ENCODE measurements around the gene TYROBP.
"Not testable (repeated sequence)": the region's sequence is repeated elsewhere in the genome, so short reads cannot be mapped to it uniquely, and the experiment has no call there.

TYROBP gene

GRCh38 chr19:35908010-35908441 is at the start of gene TYROBP:
Gene TYROBP (minus strand): TSS chr19:35908295. CDS start chr19:35908228, 67 bp downstream.
- DNase-seq (ENCODE audit: low read depth, low spot score), result no peak

DNA sequence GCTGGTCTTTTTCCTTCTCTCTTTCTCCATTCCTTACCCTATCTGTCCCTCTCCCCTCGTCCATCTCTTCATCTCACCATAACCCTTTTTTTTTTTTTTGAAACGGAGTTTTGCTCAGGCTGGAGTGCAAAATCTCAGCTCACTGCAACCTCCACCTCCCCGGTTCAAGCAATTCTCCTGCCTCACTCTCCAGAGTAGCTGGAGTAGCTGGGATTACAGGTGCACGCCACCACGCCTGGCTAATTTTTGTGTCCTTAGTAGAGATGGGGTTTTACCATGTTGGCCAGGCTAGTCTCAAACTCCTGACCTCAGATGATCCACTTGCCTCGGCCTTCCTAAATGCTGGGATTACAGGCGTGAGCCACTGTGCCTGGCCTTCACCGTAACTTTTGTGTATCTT is 49.3 kb upstream of the TYROBP start:
- not testable (repeated sequence) for DNase-seq (ENCODE audit: low read depth, low spot score)

DNA sequence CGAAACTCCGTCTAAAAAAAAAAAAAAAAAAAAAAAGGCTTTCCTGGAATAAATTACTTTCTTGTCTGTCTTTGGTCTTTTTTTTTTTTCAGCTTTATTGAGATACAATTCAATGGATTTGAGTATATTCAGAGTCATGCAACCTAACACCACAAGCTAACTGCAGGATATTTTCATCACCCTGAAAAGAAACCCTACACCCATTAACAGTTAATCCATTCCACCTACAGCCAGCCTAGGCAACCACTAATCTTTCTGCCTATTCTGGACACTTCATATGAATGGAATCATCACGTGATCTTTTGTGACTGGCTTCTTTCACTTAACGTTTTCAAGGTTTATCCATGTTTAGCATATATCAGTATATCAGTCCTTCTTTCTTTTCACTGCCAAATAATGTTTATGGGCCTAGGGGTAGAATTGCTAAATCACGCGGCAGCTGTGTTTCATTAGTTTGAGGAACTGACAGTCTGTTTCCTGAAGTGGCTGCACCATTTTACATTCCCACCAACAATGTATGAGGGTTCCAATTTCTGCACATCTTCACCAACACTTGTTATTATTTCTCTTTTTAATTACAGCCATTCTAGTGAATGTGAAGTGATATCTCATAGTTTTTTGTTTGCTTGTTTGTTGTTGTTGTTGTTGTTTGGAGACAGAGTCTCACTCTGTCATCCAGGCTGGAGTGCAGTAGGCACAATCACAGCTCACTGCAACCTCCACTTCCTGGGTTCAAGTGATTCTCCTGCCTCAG is 48.0 kb upstream of the TYROBP start:
- no peak for DNase-seq (ENCODE audit: low read depth, low spot score)

DNA sequence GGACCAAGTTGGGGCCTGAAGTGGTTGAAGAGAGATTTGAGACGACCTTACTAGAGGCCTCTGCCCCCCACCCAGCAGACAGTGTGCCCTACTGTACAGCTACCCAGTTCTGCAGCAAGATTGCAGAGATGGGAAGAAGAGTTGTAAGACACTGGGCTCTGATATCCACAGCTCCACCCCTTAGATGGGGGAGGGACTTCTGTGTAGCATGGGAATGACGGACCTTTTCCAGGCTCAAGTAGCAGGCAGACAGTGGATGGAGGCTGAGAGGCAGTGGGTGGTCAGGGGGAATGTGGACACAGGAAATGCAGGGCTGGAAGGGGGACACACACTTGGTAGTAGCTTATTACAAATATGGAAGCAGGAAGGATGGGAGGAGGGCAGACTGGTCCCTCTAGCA is 41.0 kb upstream of the TYROBP start:
- no peak for DNase-seq (ENCODE audit: low read depth, low spot score)

DNA sequence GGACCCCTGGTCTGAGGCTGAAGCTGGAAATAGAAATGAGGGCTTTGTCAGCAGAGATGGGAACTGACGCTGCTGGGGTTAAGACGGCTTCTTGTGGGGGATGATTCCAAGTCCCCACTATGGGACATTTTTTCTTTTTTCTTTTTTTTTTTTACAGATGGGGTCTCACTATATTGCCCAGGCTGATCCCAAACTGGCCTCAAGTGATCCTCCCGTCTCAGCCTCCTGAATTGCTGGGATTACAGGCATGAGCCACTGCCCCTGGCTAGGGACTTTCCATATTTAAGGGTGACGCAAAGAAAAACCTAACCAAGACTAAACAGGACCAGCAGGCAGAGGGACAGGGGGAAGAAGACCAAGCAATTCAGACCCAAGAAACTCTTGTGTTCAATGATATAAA is 38.1 kb upstream of the TYROBP start:
- DNase-seq (ENCODE audit: low read depth, low spot score), result no peak

GRCh38 chr19:35945121-35945790 is 37.2 kb upstream of the TYROBP start:
- no peak for DNase-seq (ENCODE audit: low read depth, low spot score)

DNA sequence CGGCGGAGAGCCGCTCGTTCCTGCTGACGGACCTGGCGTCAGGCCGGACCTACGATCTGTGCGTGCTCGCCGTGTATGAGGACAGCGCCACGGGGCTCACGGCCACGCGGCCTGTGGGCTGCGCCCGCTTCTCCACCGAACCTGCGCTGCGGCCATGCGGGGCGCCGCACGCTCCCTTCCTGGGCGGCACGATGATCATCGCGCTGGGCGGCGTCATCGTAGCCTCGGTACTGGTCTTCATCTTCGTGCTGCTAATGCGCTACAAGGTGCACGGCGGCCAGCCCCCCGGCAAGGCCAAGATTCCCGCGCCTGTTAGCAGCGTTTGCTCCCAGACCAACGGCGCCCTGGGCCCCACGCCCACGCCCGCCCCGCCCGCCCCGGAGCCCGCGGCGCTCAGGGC is 36.5 kb upstream of the TYROBP start:
- DNase-seq (ENCODE audit: low read depth, low spot score), result no peak

DNA sequence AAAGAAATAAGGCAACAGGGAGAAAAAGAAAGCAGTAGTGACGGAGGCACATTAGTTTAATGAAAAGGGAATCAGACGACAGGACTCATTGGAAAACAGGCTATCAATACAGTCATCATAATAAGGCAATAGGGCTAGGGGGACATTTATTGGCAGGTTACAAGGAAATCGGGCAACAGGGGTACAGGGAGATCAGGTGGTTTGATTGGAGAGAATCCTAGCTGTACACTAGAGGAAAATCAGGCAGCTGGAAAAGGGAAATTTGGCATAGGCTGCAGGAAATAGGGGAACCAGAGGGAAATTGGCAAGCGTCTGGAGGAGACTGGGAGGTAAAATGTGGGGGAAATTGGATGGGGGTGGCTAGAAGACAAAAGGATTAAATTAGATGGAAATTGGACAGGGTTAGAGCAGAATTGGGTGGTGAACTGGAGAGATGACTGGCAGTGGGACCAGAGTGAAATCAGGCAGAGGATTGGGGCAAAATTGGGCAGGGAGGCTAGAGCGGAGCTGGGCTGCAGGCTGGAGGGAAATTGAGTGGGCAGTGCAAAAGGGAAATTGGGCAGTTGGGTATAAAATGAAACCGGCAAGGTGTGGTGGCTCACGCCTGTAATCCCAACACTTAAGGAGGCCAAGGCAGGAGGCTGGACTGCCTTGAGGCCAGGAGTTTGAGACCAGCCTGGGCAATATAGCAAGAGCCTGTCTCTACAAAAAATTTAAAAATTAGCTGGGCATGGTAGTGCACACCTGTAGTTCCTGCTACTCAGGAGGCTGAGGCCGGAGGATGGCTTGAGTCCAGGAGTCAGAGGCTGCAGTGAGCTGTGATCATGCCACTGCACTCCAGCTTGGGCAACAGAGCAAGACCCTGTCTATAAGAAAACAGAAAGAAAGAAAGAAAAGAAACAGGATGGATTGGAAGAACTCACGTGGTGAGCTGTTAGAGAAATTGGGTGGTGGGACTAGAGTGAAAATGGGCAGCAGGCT is 35.5 kb upstream of the TYROBP start:
- no peak for DNase-seq (ENCODE audit: low read depth, low spot score)

DNA sequence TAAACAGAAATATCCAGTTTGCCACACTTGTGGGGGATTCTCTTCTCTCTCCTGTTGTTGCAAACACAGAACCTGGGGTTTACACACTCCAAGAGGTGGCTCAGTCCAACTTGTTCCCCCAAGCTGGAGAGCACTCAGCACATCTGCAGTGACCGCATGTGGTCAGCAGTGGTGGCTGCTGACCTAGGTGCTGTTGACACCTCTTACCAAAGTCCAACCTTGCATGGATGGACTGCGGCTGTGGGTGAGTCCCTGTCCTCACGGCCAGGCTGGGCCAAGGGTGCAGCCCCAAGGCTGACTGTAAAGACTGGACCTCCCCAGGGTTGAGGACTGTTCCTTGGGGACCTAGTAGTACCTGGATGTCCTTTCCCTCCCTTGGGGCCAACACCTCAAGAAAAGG is 34.1 kb upstream of the TYROBP start:
- no peak for DNase-seq (ENCODE audit: low read depth, low spot score)

GRCh38 chr19:35940839-35941238 is 32.7 kb upstream of the TYROBP start:
- no peak for DNase-seq (ENCODE audit: low read depth, low spot score)

GRCh38 chr19:35940078-35940775 is 32.1 kb upstream of the TYROBP start:
- DNase-seq (ENCODE audit: low read depth, low spot score), result no peak

GRCh38 chr19:35939307-35940077 is 31.4 kb upstream of the TYROBP start:
- DNase-seq (ENCODE audit: low read depth, low spot score), result no peak

GRCh38 chr19:35938282-35939224 is 30.5 kb upstream of the TYROBP start:
- no peak for DNase-seq (ENCODE audit: low read depth, low spot score)

- no peak for DNase-seq (ENCODE audit: low read depth, low spot score)
Observed at GRCh38 chr19:35937345-35938281, 29.5 kb upstream of the TYROBP start.

- no peak for DNase-seq (ENCODE audit: low read depth, low spot score)
Observed at GRCh38 chr19:35936738-35937268, 28.7 kb upstream of the TYROBP start.

GRCh38 chr19:35935911-35936737 is 28.0 kb upstream of the TYROBP start, which contains the start of gene LRFN3:
Gene LRFN3 (plus strand): TSS chr19:35936374. CDS start chr19:35939426, 3,052 bp downstream.
- DNase-seq (ENCODE audit: low read depth, low spot score), result peak; percentile 24

GRCh38 chr19:35932291-35932936 is 24.3 kb upstream of the TYROBP start:
- DNase-seq (ENCODE audit: low read depth, low spot score), result no peak
